ENCODE data around the gene HSPA1A.
"Not testable (repeated sequence)": the region's sequence is repeated elsewhere in the genome, so short reads cannot be mapped to it uniquely, and the experiment has no call there.

HSPA1A gene

DNA sequence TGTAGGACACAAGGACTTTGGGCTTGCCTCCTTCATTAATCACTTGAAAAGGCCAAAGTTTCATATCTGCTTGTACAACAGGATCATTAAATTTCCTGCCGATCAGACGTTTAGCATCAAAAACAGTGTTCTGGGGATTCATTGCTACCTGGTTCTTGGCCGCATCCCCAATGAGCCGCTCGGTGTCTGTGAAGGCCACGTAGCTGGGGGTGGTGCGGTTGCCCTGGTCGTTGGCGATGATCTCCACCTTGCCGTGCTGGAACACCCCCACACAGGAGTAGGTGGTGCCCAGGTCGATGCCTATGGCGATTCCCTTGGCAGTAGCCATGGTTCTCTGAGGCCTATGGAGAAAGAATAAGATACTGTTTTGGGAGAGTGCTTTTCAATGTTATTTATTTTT is 3.7 kb upstream of the HSPA1A start:
- DNase-seq (ENCODE audit: low read depth) = no peak

DNA sequence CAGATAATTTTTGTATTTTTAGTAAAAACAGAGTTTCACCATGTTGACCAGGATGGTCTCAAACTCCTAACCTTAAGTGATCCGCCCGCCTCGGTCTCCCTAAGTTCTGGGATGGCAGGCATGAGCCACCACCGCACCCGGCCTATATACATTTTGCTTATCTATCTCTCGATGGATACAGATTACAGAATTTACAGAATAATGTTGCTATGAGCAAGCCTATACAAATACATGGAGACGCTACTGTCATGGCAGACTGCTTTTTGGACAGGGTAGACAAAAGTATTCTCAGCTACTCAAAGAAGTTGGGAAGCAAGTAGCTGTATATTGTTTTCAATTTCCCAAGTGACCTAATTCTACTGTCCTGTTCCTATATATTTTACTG is 1.9 kb upstream of the HSPA1A start:
- no peak for DNase-seq (ENCODE audit: low read depth)

DNA sequence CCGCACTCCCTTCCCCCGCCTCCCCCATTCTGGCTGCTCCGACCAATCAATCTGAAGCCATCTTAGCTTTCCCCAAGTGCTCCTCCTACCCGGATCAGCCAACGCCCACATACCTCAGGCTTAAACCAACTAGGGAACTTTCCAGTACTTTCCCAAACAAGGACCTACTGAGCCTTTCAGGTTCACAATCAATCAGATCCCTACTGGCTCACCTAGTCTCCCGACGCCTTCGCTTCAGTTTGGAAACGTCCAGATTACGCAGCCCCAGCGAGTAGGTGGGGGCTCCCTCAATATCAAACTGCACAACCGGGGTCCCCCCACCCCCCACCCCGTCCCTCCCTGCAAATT is 692 bp upstream of the HSPA1A start:
- DNase-seq (ENCODE audit: low read depth) = peak; percentile 59

DNA sequence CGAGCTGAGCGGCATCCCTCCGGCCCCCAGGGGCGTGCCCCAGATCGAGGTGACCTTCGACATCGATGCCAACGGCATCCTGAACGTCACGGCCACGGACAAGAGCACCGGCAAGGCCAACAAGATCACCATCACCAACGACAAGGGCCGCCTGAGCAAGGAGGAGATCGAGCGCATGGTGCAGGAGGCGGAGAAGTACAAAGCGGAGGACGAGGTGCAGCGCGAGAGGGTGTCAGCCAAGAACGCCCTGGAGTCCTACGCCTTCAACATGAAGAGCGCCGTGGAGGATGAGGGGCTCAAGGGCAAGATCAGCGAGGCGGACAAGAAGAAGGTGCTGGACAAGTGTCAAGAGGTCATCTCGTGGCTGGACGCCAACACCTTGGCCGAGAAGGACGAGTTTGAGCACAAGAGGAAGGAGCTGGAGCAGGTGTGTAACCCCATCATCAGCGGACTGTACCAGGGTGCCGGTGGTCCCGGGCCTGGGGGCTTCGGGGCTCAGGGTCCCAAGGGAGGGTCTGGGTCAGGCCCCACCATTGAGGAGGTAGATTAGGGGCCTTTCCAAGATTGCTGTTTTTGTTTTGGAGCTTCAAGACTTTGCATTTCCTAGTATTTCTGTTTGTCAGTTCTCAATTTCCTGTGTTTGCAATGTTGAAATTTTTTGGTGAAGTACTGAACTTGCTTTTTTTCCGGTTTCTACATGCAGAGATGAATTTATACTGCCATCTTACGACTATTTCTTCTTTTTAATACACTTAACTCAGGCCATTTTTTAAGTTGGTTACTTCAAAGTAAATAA is 2.0 kb downstream of the HSPA1A start:
- not testable (repeated sequence) for DNase-seq (ENCODE audit: low read depth)

DNA sequence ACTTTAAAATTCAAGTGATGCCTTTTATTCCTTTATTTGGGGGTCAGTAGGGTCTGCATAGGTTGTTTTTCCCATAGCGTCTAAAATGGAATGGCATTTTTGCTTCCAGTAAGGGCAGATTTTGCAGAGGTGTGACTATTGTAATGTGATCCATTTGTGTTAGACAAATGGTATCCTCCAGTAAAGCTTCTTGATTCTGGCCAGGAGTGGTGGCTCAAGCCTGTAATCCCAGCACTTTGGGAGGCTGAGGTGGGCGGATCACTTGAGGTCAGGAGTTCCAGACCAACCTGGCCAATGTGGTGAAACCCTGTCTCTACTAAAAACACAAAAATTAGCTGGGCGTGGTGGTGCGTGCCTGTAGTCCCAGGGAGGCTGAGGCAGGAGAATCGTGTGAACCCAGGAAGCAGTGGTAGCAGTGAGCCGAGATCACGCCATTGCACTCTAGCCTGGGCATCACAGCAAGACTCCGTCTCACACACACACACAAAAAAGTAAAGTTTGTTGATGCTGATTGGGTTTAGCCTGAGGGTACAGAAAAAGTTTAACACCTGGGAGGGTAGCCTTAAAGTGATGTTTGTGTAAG is 2.7 kb downstream of the HSPA1A start:
- not testable (repeated sequence) for DNase-seq (ENCODE audit: low read depth)

DNA sequence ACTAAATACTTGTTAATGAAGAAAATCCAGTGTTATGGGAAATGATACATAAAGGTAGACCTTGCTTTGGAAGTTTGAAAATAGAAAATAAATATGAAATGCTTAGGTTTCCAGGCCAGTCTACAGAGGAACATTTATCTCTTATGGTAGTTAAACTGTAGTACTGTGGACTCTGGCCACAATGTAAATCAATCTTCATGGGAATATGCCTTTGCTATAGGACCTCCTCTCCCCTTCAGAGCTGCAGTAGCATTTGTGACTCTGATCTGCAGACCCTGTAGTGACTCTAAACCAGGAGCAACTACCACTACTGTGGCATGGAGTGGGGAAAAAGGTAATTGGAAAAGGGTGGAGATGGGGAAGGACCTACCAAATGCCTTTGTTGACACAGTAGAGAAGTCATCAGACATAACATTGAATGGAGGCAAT is 4.5 kb downstream of the HSPA1A start:
- DNase-seq (ENCODE audit: low read depth) = no peak

DNA sequence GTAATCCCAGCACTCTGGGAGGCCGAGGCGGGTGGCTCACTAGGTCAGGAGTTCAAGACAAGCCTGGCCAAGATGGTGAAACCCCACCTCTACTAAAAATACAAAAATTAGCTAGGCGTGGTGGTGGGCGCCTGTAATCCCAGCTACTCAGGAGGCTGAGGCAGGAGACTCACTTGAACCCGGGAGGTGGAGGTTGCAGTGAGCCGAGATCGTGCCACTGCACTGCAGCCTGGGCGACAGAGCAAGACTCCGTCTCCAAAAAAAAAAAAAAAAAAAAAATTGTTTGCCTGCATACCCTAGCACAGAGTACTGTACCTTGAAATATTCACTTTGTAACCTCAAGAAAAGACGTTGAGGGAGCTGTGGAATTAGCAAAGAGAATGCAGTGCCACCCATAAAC is 5.1 kb downstream of the HSPA1A start:
- not testable (repeated sequence) for DNase-seq (ENCODE audit: low read depth)

DNA sequence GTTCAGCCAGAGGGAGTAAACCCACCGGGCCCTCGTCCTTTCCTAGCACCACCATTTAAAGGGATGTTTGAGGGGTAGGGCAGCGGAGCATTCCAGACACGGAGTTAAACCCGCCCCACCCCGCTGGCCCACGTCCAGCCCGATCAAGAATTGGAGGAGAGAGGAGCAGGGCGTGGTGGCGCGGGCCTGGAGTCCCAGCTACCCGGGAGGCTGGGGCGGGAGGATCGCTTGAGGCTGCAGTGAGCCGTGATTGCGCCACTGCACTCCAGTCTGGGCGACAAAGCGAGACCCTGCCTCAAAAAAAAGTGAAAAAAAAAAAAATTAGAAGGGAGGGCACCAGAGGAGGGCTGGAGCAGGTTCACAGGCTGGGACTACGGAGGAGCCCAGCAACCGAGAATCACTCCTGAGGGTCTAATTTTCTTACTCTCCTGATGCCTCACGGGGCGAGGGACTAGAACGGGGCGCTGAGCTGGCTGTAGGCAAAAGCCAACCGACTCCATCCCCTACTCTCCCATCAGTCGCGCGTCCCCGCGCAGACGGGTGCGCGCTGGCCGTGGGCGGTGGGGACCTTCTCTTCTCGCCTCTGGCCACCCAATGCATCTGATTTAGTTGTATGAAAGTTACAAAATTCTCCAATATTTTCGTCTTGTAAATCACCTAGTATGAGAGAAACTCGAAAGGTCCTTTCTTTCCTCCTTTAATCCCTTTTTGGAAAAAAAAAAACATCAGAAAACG is 6.1 kb downstream of the HSPA1A start:
- peak; percentile 45 for DNase-seq (ENCODE audit: low read depth)

DNA sequence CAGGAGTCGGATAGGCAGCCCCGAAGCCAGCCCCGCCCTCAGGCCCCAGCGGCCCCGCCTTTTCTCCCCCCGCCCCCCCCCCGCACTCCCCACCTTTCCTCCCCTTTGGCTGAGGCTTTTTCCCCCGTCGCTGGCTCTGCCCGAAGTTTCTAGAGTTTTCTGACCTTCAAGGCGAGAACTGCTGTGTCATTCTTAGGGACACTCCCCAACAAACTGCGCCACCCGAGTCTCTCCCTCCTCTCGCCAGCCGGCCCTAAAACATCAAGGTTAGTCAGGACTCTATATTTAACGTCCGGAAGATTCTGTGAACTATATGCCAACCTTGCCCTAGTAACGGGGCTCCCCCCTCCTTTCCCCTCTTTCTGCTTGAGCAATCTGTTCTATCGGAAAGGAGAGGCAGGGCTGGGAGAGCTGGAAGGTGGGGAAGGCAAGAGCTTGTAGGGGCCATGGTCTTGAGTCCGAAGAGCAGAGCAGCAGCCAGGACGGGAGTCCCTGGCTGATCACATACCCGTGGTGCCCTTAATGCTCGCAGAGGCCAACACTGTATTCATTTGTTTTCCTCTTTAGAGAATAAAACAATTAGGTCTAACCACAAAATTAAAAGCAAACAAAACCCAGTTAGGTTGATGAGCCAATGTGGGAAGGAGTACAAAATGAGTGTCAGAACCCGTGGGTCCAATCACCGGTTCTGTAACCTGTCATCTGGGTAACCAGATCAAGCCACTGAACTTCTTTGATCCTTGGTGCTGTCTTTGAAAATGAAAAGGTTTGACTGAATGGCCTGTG is 6.9 kb downstream of the HSPA1A start:
- peak; percentile 55 for DNase-seq (ENCODE audit: low read depth)

DNA sequence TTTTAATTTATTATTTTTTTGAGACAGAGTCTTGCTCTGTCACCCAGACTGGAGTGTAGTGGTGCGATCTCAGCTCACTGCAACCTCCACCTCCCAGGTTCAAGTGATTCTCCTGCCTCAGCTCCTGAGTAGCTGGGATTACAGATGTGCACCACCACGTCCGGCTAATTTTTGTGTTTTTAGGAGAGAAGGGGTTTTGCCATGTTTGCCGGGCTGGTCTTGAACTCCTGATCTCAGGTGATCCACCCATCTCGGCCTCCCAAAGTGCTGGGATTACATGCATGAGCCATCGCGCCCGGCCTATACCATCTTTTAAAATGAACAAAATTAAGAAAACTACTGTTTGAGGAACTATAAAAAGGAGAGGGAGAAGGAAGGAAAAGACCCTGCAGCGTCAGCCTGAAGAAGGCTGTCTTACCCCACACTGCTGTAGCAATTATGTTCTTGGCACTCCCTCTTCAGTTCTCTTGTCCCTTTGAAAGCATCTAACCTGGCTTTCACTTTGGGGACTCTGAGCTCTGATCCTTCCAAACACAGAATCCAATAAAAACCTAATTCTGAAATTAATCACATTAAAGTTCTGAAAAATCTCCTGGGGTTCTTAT is 8.4 kb downstream of the HSPA1A start:
- DNase-seq (ENCODE audit: low read depth) = not testable (repeated sequence)

DNA sequence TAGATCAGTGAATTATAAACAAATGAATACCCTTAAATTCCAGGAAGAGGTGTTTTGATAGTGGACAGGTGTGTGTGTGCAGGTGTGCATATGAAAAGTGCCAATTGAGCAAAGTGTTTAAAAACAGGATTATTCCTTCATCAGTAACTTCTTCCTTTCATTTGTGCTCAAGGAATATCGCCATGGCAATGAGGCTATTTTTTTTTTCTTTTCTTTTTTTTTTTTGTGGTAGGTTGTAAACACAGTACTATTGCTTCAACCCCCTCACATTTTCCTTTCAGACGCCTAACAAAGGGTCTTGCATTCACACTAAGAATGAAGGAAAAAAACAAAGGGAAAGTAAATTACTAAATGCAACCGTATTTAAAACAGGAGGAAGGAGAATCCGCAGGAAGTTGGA is 10.2 kb downstream of the HSPA1A start:
- DNase-seq (ENCODE audit: low read depth) = no peak

DNA sequence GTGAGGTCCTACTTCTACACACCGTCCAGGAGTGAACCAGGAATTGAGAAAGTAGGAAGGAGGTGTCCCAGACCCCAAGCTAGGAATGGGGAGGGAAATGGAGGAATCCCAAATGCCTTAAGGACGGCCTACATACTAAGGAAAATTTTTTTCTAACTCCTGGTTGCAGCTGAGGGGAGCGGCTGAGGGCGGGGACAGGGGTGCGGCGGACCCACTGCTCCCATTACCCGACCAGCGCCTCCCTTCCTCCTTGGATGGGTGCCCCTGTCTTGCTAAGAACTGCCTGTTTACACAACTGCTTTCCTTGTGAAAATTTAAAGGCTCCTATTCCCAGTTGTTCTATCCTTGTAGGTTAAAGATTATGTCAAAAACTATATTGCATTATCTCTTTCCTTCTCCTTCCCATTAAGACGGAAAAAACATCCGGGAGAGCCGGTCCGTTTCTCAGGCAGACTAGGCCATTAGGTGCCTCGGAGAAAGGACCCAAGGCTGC is 11.5 kb downstream of the HSPA1A start:
- no peak for DNase-seq (ENCODE audit: low read depth)

DNA sequence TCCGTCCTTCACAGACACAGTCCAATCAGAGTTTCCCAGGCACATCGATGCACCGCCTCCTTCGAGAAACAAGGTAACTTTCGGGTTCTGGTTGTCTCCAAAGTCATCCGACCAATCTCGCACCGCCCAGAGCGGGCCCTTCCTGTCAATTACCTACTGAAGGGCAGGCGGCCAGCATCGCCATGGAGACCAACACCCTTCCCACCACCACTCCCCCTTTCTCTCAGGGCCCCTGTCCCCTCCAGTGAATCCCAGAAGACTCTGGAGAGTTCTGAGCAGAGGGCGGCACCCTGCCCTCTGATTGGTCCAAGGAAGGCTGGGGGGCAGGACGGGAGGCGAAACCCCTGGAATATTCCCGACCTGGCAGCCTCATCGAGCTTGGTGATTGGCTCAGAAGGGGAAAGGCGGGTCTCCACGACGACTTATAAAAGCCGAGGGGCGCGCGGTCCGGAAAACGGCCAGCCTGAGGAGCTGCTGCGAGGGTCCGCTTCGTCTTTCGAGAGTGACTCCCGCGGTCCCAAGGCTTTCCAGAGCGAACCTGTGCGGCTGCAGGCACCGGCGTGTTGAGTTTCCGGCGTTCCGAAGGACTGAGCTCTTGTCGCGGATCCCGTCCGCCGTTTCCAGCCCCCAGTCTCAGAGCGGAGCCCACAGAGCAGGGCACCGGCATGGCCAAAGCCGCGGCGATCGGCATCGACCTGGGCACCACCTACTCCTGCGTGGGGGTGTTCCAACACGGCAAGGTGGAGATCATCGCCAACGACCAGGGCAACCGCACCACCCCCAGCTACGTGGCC is 12.1 kb downstream of the HSPA1A start, which contains the start of gene HSPA1B:
Gene HSPA1B (plus strand): TSS at position 453 of the 794 bp plus-strand sequence. CDS start 213 bp downstream, at position 666.
- DNase-seq (ENCODE audit: low read depth) = peak; percentile 78

DNA sequence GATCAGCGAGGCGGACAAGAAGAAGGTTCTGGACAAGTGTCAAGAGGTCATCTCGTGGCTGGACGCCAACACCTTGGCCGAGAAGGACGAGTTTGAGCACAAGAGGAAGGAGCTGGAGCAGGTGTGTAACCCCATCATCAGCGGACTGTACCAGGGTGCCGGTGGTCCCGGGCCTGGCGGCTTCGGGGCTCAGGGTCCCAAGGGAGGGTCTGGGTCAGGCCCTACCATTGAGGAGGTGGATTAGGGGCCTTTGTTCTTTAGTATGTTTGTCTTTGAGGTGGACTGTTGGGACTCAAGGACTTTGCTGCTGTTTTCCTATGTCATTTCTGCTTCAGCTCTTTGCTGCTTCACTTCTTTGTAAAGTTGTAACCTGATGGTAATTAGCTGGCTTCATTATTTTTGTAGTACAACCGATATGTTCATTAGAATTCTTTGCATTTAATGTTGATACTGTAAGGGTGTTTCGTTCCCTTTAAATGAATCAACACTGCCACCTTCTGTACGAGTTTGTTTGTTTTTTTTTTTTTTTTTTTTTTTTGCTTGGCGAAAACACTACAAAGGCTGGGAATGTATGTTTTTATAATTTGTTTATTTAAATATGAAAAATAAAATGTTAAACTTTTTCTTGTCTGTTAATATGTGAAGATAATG is 14.4 kb downstream of the HSPA1A start:
- DNase-seq (ENCODE audit: low read depth) = no peak

DNA sequence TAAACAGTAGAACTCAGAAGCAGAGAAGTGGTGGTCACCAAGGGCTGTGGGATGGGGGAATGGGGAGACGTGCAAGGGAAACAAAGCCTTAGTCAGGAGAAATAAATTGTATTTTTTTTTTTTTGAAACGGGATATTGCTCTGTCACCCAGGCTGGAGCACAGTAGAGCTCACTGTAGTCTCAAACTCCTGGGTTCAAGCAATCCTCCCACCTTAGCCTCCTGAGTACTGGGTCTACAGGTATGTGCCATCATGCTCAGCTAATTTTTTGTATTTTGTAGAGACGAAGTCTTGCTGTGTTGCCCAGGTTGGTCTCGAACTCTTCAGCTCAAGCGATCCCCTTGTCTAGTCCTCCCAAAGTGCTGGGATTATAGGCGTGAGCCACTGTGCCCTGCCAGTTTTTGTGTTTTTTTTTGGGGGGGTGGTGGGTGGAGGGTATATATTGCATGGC is 15.6 kb downstream of the HSPA1A start:
- no peak for DNase-seq (ENCODE audit: low read depth)

DNA sequence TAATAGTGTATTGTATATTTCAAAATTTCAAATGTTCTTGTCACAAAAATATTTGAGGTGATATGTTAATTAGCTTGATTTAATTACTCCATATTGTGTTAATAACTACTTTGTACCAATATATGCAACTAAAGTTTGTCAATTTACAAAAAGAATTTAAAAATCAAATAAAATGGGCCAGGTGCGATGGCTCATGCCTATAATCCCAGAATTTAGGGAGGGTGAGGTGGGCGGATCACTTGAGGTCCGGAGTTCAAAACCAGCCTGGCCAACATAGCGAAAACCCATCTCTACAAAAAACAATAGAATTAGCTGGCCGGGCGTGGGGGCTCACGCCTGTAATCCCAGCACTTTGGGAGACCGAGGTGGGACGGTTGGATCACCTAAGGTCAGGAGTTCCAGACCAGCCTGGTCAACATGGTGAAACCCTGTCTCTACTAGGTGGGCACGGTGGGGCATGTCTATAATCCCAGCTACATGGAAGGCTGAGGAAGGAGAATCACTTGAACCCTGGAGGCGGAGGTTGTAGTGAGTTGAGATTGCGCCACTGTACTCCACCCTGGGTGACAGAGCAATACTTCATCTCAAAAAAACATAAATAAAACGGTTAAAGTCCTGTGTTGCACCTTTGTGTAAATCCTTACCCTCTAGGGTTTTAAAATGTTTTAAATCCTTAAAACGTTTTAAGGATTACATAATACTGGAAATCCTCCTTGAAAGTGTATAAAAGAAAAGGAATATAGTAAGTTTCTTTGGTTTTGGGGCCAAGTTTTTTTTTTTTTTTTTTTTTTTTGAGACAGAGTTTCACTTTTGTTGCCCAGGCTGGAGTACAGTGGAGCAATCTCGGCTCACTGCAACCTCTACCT is 16.2 kb downstream of the HSPA1A start:
- DNase-seq (ENCODE audit: low read depth) = no peak

DNA sequence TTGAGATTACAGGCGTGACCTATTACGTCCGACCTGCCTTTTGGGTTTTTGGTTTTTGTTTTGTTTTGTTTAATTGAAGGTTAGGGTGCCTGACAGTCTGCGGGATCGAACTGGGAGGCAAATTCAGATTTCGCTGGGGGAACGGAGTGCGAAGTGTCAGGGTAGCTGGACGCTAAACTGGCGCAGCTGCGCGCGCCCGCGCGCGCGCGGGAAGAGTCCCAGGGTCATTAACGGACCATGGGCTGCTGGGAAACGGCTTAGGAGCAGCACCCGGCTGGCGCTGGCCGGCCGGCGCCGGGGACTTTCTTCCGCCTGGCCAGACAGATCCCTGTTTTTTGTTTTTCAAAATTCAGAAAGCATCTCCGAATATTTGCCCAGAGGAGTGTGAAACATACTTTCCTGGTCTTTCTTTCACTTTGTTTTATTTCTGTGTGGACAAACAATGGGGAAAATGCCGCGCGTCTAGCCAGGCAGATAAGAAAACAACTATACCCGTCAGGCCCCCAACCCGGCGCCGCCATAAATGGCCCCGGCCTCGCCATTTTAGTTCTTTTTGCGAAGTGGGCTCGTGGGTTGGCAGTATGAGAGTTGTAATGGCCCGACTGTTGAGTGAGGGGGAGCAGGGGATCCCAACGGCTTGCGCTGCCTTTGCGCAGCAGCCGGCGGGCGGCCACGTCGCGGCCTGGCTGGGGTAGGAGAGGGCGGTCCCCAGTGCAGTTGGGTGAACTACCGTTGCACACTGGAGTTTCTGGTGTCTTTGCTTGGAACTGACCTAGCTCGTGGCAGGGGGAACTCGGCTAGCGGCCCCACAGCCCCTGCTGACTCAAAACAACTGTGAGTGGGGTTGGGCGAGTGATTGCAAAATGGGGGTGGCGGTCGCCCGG is 19.3 kb downstream of the HSPA1A start:
- peak; percentile 76 for DNase-seq (ENCODE audit: low read depth)

DNA sequence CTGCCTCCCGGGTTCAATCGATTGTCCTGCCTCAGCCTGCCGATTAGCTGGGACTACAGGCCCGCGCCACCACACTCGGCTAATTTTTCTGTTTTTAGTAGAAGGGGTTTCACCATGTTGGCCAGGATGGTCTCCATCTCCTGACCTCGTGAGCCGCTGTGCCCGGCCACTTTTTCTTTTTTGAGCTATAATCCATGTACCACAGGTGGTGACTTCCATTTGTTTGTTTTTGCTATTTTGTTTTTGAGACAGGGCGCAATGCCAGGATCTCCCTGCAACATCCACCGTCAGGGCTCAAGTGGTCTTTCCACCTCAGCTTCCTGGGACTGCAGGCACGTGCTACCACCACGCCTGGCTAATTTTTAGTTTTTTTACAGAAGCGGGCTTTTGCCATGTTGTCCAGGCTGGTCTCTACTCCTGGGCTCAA is 20.7 kb downstream of the HSPA1A start:
- DNase-seq (ENCODE audit: low read depth) = no peak
